ENCODE measurements around the gene PHACTR1. TPM values are rescaled to one million over a fixed set of nuclear protein-coding genes. Genes with fewer than 3 reads are reported as not detected.

PHACTR1 gene
- total RNA-seq, 2 experiments from 2014 or later: 1.3 to 2.3 TPM

GRCh38 chr6:13272131-13273046, 555.8 kb downstream of the PHACTR1 start:
- ChIA-PET POLR2A (no interaction called here), CTCF (no interaction called here)
- H3K9me3 Mint-ChIP-seq: no peaks in the 10 kb centered on the region
- H3K4me3 Mint-ChIP-seq: no peak overlapping the region
- no peaks in the 10 kb centered on the region for H3K27me3 Mint-ChIP-seq
- Histone ChIP-seq H3K4me3 (ENCODE audit: low read length) (no peak overlapping the region), H3K4me1 (ENCODE audit: insufficient read depth, low read length) (peaks cover 16% of the 10 kb centered on the region), H3K36me3 (ENCODE audit: insufficient read depth, low read length) (no peaks in the 10 kb centered on the region), H3K9me3 (ENCODE audit: control insufficient read depth in 1 of 2, insufficient read depth in 1 of 2, low read length in 2 of 2) (no peaks in the 10 kb centered on the region), H3K27ac (ENCODE audit: low read depth in 1 of 2, low read length in 2 of 2) (no peak overlapping the region), H3K27me3 (ENCODE audit: control insufficient read depth in 1 of 2, insufficient read depth in 2 of 2, low read length in 2 of 2) (no peaks in the 10 kb centered on the region)
- H3K27ac Mint-ChIP-seq: no peak overlapping the region
- H3K36me3 Mint-ChIP-seq (ENCODE audit: low read depth): no peaks in the 10 kb centered on the region
- ATAC-seq (ENCODE audit: poor library complexity): no peak
- peaks cover 26% of the 10 kb centered on the region for H3K4me1 Mint-ChIP-seq (ENCODE audit: low read depth)
- DNase-seq: peak in 3 of 14 experiments; percentile 33 to 70 (median 61)
- intact Hi-C loops (cut with DNase I, micrococcal nuclease): no loop called here
- TF ChIP-seq CTCF (IDR thresholded peaks at IDR 0.05): no peak

DNA sequence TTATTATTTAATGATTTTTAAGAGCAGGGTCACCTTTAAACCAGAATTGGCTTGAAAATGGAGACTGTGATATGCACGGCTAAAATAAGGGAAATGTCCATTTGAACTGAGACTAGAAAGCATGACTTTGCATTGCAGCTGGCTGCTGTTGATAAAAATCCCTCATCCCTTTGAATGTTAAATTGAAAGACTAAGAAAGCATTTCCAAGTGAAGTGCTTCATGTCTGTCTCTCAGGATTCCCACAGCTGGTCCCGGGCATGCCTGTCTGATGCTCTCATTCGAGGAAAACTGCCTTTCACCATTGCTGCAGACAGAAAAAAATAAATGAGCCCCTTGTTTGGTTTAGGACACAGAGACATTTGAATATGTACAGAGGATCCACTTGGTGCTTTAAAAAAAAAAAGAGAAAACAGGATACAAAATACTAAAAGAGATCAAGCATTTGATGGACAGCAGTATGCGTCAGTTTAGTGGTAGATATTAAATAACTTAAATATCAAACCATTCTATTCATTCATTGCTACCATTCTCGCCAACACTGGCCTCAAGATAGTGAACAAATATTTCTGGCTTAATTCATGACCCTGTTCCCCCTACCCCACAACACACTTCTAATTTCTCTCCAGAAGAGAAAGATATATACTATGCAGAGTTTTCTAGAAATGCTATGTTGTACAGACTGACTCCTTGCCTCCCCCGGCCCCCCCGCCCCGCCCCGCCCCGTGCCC, 556.8 kb downstream of the PHACTR1 start:
- no peaks in the 10 kb centered on the region for H3K36me3 Mint-ChIP-seq (ENCODE audit: low read depth)
- intact Hi-C loops (cut with DNase I, micrococcal nuclease): no loop called here

More for the DNA sequence above, 556.8 kb downstream of the PHACTR1 start:
- DNase-seq (no peak), ATAC-seq (ENCODE audit: poor library complexity) (no peak)
- Mint-ChIP-seq H3K4me1 (ENCODE audit: low read depth) (peaks cover 26% of the 10 kb centered on the region), H3K27me3 (no peaks in the 10 kb centered on the region), H3K27ac (peak overlapping the region; percentile 25), H3K9me3 (no peaks in the 10 kb centered on the region), H3K4me3 (peak overlapping the region; percentile 16)
- Histone ChIP-seq H3K36me3 (ENCODE audit: insufficient read depth, low read length) (no peaks in the 10 kb centered on the region), H3K4me1 (ENCODE audit: insufficient read depth, low read length) (peaks cover 16% of the 10 kb centered on the region), H3K9me3 (ENCODE audit: control insufficient read depth in 1 of 2, insufficient read depth in 1 of 2, low read length in 2 of 2) (no peaks in the 10 kb centered on the region), H3K27ac (ENCODE audit: low read depth in 1 of 2, low read length in 2 of 2) (no peak overlapping the region), H3K4me3 (ENCODE audit: low read length) (peak overlapping the region; percentile 34), H3K27me3 (ENCODE audit: control insufficient read depth in 1 of 2, insufficient read depth in 2 of 2, low read length in 2 of 2) (no peaks in the 10 kb centered on the region)
- ChIA-PET POLR2A (no interaction called here), CTCF (no interaction called here)
- no peak for TF ChIP-seq CTCF (IDR thresholded peaks at IDR 0.05)

Data from CD4-positive, alpha-beta T cell (primary cell).